ENCODE results near the gene BIVM.

The BIVM gene

DNA sequence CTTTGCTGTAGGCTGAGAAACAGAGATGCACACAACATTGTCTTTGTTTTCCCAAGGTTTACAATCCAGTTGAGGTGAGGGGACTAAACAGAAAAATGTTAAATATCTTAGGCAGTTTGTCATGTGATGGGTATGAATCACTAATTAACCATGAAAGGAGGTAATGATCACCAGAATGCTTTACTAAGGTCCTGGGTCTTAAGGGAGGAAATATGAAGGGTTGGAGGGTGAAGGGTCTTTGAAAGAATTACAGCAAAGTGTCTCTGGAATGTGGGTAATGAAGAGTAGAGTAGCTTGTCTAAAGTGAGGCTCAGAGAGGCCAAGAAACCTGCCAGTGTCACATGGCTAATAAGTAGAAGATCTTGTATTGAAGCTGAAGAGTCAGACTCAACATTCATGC lies 19.0 kb downstream of the BIVM start:
- H3K27ac ChIP-seq, result no peak overlapping the region
- TF ChIP-seq, protein P1, sequence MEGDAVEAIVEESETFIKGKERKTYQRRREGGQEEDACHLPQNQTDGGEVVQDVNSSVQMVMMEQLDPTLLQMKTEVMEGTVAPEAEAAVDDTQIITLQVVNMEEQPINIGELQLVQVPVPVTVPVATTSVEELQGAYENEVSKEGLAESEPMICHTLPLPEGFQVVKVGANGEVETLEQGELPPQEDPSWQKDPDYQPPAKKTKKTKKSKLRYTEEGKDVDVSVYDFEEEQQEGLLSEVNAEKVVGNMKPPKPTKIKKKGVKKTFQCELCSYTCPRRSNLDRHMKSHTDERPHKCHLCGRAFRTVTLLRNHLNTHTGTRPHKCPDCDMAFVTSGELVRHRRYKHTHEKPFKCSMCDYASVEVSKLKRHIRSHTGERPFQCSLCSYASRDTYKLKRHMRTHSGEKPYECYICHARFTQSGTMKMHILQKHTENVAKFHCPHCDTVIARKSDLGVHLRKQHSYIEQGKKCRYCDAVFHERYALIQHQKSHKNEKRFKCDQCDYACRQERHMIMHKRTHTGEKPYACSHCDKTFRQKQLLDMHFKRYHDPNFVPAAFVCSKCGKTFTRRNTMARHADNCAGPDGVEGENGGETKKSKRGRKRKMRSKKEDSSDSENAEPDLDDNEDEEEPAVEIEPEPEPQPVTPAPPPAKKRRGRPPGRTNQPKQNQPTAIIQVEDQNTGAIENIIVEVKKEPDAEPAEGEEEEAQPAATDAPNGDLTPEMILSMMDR (conservative IDR thresholded peaks at IDR 0.05), result no peak
- TF ChIP-seq ZFX (IDR thresholded peaks at IDR 0.05), result no peak

DNA sequence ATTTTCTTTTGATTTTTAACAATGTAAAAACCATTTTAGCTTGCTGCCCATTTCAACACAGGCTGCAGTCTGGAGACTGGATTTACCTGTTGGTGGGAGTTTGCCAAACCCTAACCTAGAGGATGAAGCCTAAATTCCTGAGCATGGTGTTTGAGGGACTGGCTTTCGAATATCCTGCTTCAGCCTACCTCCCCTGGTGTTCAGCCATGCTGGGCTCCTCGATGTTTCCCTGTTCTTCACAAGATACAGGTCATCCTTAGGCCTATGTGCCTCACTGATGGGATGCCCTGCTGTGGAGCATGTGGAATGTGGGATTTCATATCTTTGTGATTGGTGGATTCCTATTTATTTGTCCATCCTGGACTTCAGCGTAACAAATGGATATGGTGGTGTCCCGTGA lies 26.5 kb downstream of the BIVM start:
- H3K27ac ChIP-seq, result no peak overlapping the region
- TF ChIP-seq ZFX (IDR thresholded peaks at IDR 0.05), result no peak
- TF ChIP-seq, protein P1 (conservative IDR thresholded peaks at IDR 0.05), result no peak

GRCh38 chr13:102825921-102826706 lies 27.2 kb downstream of the BIVM start:
- no peak for TF ChIP-seq ZFX (IDR thresholded peaks at IDR 0.05)
- TF ChIP-seq, protein P1 (conservative IDR thresholded peaks at IDR 0.05), result no peak
- no peak overlapping the region for H3K27ac ChIP-seq

- no peak for TF ChIP-seq ZFX (IDR thresholded peaks at IDR 0.05)
- TF ChIP-seq, protein P1 (conservative IDR thresholded peaks at IDR 0.05), result no peak
- H3K27ac ChIP-seq, result peak overlapping the region; percentile 34; the same call in 1 of the 2 replicates
Measured at GRCh38 chr13:102830646-102831045, 31.7 kb downstream of the BIVM start.

GRCh38 chr13:102836471-102836870 lies 37.6 kb downstream of the BIVM start:
- H3K27ac ChIP-seq, result no peak overlapping the region
- no peak for TF ChIP-seq ZFX (IDR thresholded peaks at IDR 0.05)
- TF ChIP-seq, protein P1 (conservative IDR thresholded peaks at IDR 0.05), result no peak

- TF ChIP-seq ZFX (IDR thresholded peaks at IDR 0.05), result no peak
- TF ChIP-seq, protein P1 (conservative IDR thresholded peaks at IDR 0.05), result no peak
- no peak overlapping the region for H3K27ac ChIP-seq
Measured at GRCh38 chr13:102838273-102838672, 39.4 kb downstream of the BIVM start.

DNA sequence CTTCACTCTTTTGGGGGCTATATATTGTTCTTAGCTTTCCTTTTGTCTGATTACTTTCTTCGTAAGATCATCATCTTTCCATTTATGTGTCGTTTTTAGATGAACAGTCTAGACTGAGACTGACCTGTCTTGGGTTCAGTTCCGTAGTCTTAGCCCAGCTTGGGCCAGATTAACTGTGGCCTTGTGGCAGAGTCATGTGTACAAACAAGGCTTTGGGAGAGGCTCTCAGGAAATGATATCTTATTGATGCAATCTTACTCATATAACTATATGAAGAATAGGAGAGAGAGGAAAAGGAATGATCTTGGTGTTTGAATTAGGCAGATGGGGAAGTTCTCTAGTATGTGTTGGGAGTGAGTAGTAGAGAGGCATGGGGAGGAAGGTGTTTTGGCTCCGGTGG lies 40.1 kb downstream of the BIVM start:
- TF ChIP-seq ZFX (IDR thresholded peaks at IDR 0.05), result no peak
- TF ChIP-seq, protein P1 (conservative IDR thresholded peaks at IDR 0.05), result no peak
- no peak overlapping the region for H3K27ac ChIP-seq
